Left cardiac atrium (tissue), 2 donors: ENCODE results near the gene ETV4. TPM values are rescaled to one million over a fixed set of nuclear protein-coding genes. Genes with fewer than 3 reads are reported as not detected.

Experiments used
- total RNA-seq, 2 donors: library from RNA; stranded (reverse); fragmentation: NEBNext Ultra II Directional; extraction: Animal tissue kit (Norgen Biotek cat#: 25700); gene quantifications; one replicate each; pipeline ENCODE4 v1.2.1, GENCODE V29; 2021
- donor health status: DM: no; HTN: yes; CAD: no; lungs with severe emphysema.
- donor health status: DM: yes; HTN: yes; CAD: no.

The ETV4 gene
- total RNA-seq, 2 donors from 2014 or later = 0.91 to 7.0 TPM

Other genes with a start within 250 kb of the ETV4 start
- gene ARL4D, start 147.3 kb downstream of the ETV4 start, total RNA-seq = 10 to 100 TPM; 11.8 to 12.8 TPM
- gene DHX8, start 62.4 kb downstream of the ETV4 start, total RNA-seq = 10 to 100 TPM; 27.1 to 35.2 TPM
- gene MEOX1, start 115.6 kb upstream of the ETV4 start, total RNA-seq = 10 to 100 TPM in 1 of 2 donors, 1 to 10 TPM in 1; 9.4 to 25.6 TPM
- gene SOST, start 212.5 kb upstream of the ETV4 start, total RNA-seq = not detected
- gene DUSP3, start 232.6 kb upstream of the ETV4 start, total RNA-seq = 100 to 1,000 TPM; 149 to 204 TPM
- not detected for gene CFAP97D1, start 234.1 kb upstream of the ETV4 start, total RNA-seq